ENCODE data around the gene GRIP1. TPM values are rescaled to one million over a fixed set of nuclear protein-coding genes. Genes with fewer than 3 reads are reported as not detected.

The GRIP1 gene
- total and polyA plus RNA-seq, 2 donors (not counting 1 experiment from before 2014, with no cell fraction given) = 0.12 TPM; not detected in 1

DNA sequence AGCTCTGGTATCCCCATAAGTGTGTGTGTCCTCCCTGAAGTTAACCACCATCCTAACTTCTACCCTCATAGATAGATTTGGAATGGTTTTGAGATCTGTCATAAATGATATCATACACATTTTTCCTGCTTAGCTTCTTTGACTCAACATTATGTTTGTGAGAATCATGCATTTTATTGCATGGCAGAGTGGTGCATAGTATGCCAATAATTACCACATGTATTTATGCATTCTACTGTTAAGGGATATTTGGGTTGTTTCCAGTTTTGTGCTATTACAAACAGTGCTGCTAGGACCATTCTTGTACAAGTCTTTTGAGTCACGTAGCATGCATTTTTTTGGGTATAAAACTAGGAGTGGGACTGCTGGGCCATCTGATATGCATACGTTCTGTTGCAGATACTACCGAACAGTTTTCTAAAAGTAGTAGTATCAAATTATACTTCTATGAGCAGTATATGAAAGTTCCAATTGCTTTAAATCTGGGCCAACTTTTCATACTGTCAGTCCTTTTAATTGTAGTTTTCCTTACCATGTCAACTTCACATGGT lies 13.4 kb downstream of the GRIP1 start:
- DNase-seq (ENCODE audit: low read depth in 2 of 2) = peak in 1 of 2 donors; percentile 42
- H3K79me2 ChIP-seq (ENCODE audit: control insufficient read depth, insufficient read depth, low read length) = no peaks in the 10 kb centered on the region
- no peak overlapping the region for H3K4me2 ChIP-seq (ENCODE audit: extremely low read depth, insufficient read depth, low read length)
- peaks cover 4% of the 10 kb centered on the region for H3K4me1 ChIP-seq (ENCODE audit: control insufficient read depth, extremely low read depth, insufficient read depth, low read length)
- H3K4me3 ChIP-seq (replicated peaks in 1 of 4; ENCODE audit: control extremely low read depth in 1 of 4, insufficient read depth in 1 of 4, low read depth in 3 of 4, low read length in 4 of 4) = no peak overlapping the region
- no peak overlapping the region for H3K27ac ChIP-seq (ENCODE audit: insufficient read depth, low read length)
- no peaks in the 10 kb centered on the region for H4K20me1 ChIP-seq (ENCODE audit: control insufficient read depth, extremely low read depth, insufficient read depth, low read length)
- H3K9ac ChIP-seq (ENCODE audit: insufficient read depth, low read length) = no peak overlapping the region
- no peak overlapping the region for H2AFZ ChIP-seq (ENCODE audit: low read length)
- no peaks in the 10 kb centered on the region for H3K36me3 ChIP-seq (ENCODE audit: control insufficient read depth, insufficient read depth, low read length)
- TF ChIP-seq, protein P1, sequence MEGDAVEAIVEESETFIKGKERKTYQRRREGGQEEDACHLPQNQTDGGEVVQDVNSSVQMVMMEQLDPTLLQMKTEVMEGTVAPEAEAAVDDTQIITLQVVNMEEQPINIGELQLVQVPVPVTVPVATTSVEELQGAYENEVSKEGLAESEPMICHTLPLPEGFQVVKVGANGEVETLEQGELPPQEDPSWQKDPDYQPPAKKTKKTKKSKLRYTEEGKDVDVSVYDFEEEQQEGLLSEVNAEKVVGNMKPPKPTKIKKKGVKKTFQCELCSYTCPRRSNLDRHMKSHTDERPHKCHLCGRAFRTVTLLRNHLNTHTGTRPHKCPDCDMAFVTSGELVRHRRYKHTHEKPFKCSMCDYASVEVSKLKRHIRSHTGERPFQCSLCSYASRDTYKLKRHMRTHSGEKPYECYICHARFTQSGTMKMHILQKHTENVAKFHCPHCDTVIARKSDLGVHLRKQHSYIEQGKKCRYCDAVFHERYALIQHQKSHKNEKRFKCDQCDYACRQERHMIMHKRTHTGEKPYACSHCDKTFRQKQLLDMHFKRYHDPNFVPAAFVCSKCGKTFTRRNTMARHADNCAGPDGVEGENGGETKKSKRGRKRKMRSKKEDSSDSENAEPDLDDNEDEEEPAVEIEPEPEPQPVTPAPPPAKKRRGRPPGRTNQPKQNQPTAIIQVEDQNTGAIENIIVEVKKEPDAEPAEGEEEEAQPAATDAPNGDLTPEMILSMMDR (conservative IDR thresholded peaks at IDR 0.05 in 1 of 2, IDR thresholded peaks at IDR 0.05 in 1 of 2; ENCODE audit: low read depth in 1 of 2, low read length in 2 of 2) = no peak
- no peak for TF ChIP-seq EZH2 (IDR thresholded peaks at IDR 0.05; ENCODE audit: low read length, missing control alignments)
- H3K27me3 ChIP-seq (ENCODE audit: control insufficient read depth, insufficient read depth, low read length) = no peaks in the 10 kb centered on the region
- H3K9me3 ChIP-seq (ENCODE audit: control insufficient read depth, insufficient read depth, low read depth, low read length) = no peaks in the 10 kb centered on the region

GRCh38 chr12:66664076-66664475 lies 14.8 kb downstream of the GRIP1 start:
- Histone ChIP-seq H3K4me1 (ENCODE audit: control insufficient read depth, extremely low read depth, insufficient read depth, low read length) (peaks cover 4% of the 10 kb centered on the region), H3K79me2 (ENCODE audit: control insufficient read depth, insufficient read depth, low read length) (no peaks in the 10 kb centered on the region), H3K4me2 (ENCODE audit: extremely low read depth, insufficient read depth, low read length) (no peak overlapping the region), H3K9ac (ENCODE audit: insufficient read depth, low read length) (no peak overlapping the region), H3K4me3 (replicated peaks in 1 of 4; ENCODE audit: control extremely low read depth in 1 of 4, insufficient read depth in 1 of 4, low read depth in 3 of 4, low read length in 4 of 4) (no peak overlapping the region), H2AFZ (ENCODE audit: low read length) (no peak overlapping the region), H4K20me1 (ENCODE audit: control insufficient read depth, extremely low read depth, insufficient read depth, low read length) (no peaks in the 10 kb centered on the region), H3K27ac (ENCODE audit: insufficient read depth, low read length) (no peak overlapping the region), H3K36me3 (ENCODE audit: control insufficient read depth, insufficient read depth, low read length) (no peaks in the 10 kb centered on the region), H3K27me3 (ENCODE audit: control insufficient read depth, insufficient read depth, low read length) (no peaks in the 10 kb centered on the region), H3K9me3 (ENCODE audit: control insufficient read depth, insufficient read depth, low read depth, low read length) (no peaks in the 10 kb centered on the region)
- DNase-seq (ENCODE audit: low read depth in 2 of 2) = no peak
- no peak for TF ChIP-seq EZH2 (IDR thresholded peaks at IDR 0.05; ENCODE audit: low read length, missing control alignments)
- TF ChIP-seq, protein P1 (conservative IDR thresholded peaks at IDR 0.05 in 1 of 2, IDR thresholded peaks at IDR 0.05 in 1 of 2; ENCODE audit: low read depth in 1 of 2, low read length in 2 of 2) = no peak

DNA sequence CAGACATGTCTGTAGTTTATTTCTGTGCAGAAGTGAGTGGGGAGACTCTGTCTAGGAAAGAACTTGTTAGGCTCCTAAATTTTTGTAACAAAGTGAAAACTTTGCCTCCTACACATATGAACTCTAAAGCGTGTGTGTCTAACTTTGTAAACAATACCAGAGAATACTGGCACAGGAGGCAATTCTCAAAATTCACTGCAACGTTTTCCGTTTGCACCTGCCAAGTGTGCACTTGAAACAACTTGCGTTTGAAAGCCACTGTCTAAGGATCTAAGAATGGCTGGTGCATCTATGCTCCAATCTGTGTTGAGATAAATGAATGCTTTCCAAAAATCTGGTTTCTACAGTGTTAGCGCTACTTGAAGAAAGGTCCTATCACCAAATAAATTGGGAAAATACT lies 15.3 kb downstream of the GRIP1 start:
- H2AFZ ChIP-seq (ENCODE audit: low read length) = no peak overlapping the region
- no peak for DNase-seq (ENCODE audit: low read depth in 2 of 2)
- H3K79me2 ChIP-seq (ENCODE audit: control insufficient read depth, insufficient read depth, low read length) = no peaks in the 10 kb centered on the region
- H3K36me3 ChIP-seq (ENCODE audit: control insufficient read depth, insufficient read depth, low read length) = no peaks in the 10 kb centered on the region
- H3K4me3 ChIP-seq (replicated peaks in 1 of 4; ENCODE audit: control extremely low read depth in 1 of 4, insufficient read depth in 1 of 4, low read depth in 3 of 4, low read length in 4 of 4) = no peak overlapping the region
- H4K20me1 ChIP-seq (ENCODE audit: control insufficient read depth, extremely low read depth, insufficient read depth, low read length) = no peaks in the 10 kb centered on the region
- H3K27ac ChIP-seq (ENCODE audit: insufficient read depth, low read length) = no peak overlapping the region
- H3K9me3 ChIP-seq (ENCODE audit: control insufficient read depth, insufficient read depth, low read depth, low read length) = no peaks in the 10 kb centered on the region
- H3K4me2 ChIP-seq (ENCODE audit: extremely low read depth, insufficient read depth, low read length) = no peak overlapping the region
- TF ChIP-seq EZH2 (IDR thresholded peaks at IDR 0.05; ENCODE audit: low read length, missing control alignments) = no peak
- TF ChIP-seq, protein P1 (conservative IDR thresholded peaks at IDR 0.05 in 1 of 2, IDR thresholded peaks at IDR 0.05 in 1 of 2; ENCODE audit: low read depth in 1 of 2, low read length in 2 of 2) = no peak
- H3K27me3 ChIP-seq (ENCODE audit: control insufficient read depth, insufficient read depth, low read length) = no peaks in the 10 kb centered on the region
- H3K9ac ChIP-seq (ENCODE audit: insufficient read depth, low read length) = no peak overlapping the region
- peaks cover 4% of the 10 kb centered on the region for H3K4me1 ChIP-seq (ENCODE audit: control insufficient read depth, extremely low read depth, insufficient read depth, low read length)
